Loucy (cell line): ENCODE results near the gene MAD1L1.

Experiments used
- H2AFZ ChIP-seq: fragments of 200-600 bp; sonication (generic); 2 replicates; pipeline ENCODE4 v1.6.0; 2016; ENCODE audit warnings: antibody characterized with exemption, mild to moderate bottlenecking, low read length, moderate library complexity
- H3F3A ChIP-seq: fragments of 200-600 bp; 2 replicates; pipeline ENCODE4 v1.6.0; 2016; ENCODE audit warnings: antibody characterized with exemption, low read depth, mild to moderate bottlenecking
- H3K27me3 ChIP-seq: fragments of 200-600 bp; sonication (generic); 2 replicates; pipeline ENCODE4 v1.6.1; 2014; ENCODE audit warnings: low read length, mild to moderate bottlenecking; ENCODE audit not compliant: insufficient read depth, poor library complexity, severe bottlenecking
- H3K36me3 ChIP-seq: fragments of 200-600 bp; sonication (generic); 2 replicates; pipeline ENCODE4 v1.6.1; 2016; ENCODE audit warnings: low read length; ENCODE audit not compliant: insufficient read depth
- H3K4me1 ChIP-seq: fragments of 200-600 bp; sonication (generic); 2 replicates; pipeline ENCODE4 v1.5.1; 2014; ENCODE audit warnings: low read length, mild to moderate bottlenecking; ENCODE audit not compliant: insufficient read depth, poor library complexity, severe bottlenecking
- H3K4me2 ChIP-seq: fragments of 200-600 bp; sonication (generic); 2 replicates; pipeline ENCODE4 v1.6.0; 2014; ENCODE audit warnings: antibody characterized with exemption, low read length, low read depth, mild to moderate bottlenecking; ENCODE audit not compliant: poor library complexity, severe bottlenecking
- H3K4me3 ChIP-seq: fragments of 200-600 bp; sonication (generic); 2 replicates; pipeline ENCODE4 v1.5.1; 2014; ENCODE audit warnings: low read length, mild to moderate bottlenecking, mixed read lengths; ENCODE audit not compliant: poor library complexity, severe bottlenecking
- H3K79me2 ChIP-seq: fragments of 200-600 bp; sonication (generic); 2 replicates; pipeline ENCODE4 v1.6.1; 2014; ENCODE audit warnings: low read length; ENCODE audit not compliant: insufficient read depth
- H3K9ac ChIP-seq: fragments of 200-600 bp; sonication (generic); 2 replicates; pipeline ENCODE4 v1.6.0; 2014; ENCODE audit warnings: mild to moderate bottlenecking, low read depth, low read length, moderate library complexity; ENCODE audit not compliant: poor library complexity, severe bottlenecking
- H3K9me2 ChIP-seq: fragments of 200-600 bp; sonication (generic); replicated peaks from 2 replicates; pipeline ENCODE4 v1.6.1; 2016; ENCODE audit warnings: low read depth, low read length, mixed read lengths
- H3K9me3 ChIP-seq: fragments of 200-600 bp; sonication (generic); 2 replicates; pipeline ENCODE4 v1.6.1; 2014; ENCODE audit warnings: mild to moderate bottlenecking, antibody characterized with exemption, low read length, low read depth; ENCODE audit not compliant: insufficient read depth
- H4K20me1 ChIP-seq: fragments of 200-600 bp; sonication (generic); 2 replicates; pipeline ENCODE4 v1.6.0; 2014; ENCODE audit warnings: antibody characterized with exemption, low read length, mild to moderate bottlenecking; ENCODE audit not compliant: insufficient read depth, poor library complexity, severe bottlenecking
- CTCF ChIP-seq: fragments of 200-600 bp; sonication (generic); conservative IDR thresholded peaks from 2 replicates; pipeline ENCODE4 v1.5.1; 2014; ENCODE audit warnings: mild to moderate bottlenecking, antibody characterized with exemption, low read length
- EZH2phosphoT487 ChIP-seq: fragments of 200-600 bp; IDR thresholded peaks from 2 replicates; pipeline ENCODE4 v1.6.1; 2018; ENCODE audit warnings: antibody characterized with exemption, mild to moderate bottlenecking, moderate library complexity, borderline replicate concordance

Gene MAD1L1

GRCh38 chr7:1814089-1814811, 418.5 kb downstream of the MAD1L1 start:
- Histone ChIP-seq H4K20me1 (peaks cover 8% of the 10 kb centered on the region), H3K79me2 (peaks cover 8% of the 10 kb centered on the region), H3K9me3 (no peaks in the 10 kb centered on the region), H3K4me3 (no peak overlapping the region), H3K36me3 (peaks cover 26% of the 10 kb centered on the region; the same call in 1 of the 2 replicates), H3K4me1 (peaks cover 10% of the 10 kb centered on the region), H3K4me2 (no peak overlapping the region), H2AFZ (no peak overlapping the region), H3K27me3 (no peaks in the 10 kb centered on the region), H3K9me2 (no peaks in the 10 kb centered on the region), H3K9ac (no peak overlapping the region), H3F3A (no peaks in the 10 kb centered on the region)
- no peak for TF ChIP-seq EZH2phosphoT487
- TF ChIP-seq CTCF, result no peak

- Histone ChIP-seq H3K36me3 (peaks cover 26% of the 10 kb centered on the region; the same call in 1 of the 2 replicates), H3K4me1 (peaks cover 3% of the 10 kb centered on the region), H3K27me3 (no peaks in the 10 kb centered on the region)
These were observed 419.2 kb downstream of the MAD1L1 start for GRCh38 chr7:1813394-1814088.

More at GRCh38 chr7:1813394-1814088, 419.2 kb downstream of the MAD1L1 start:
- peaks cover 1% of the 10 kb centered on the region for H4K20me1 ChIP-seq
- no peak overlapping the region for H3K4me2 ChIP-seq
- H3K9ac ChIP-seq, result no peak overlapping the region
- no peaks in the 10 kb centered on the region for H3K9me3 ChIP-seq
- H2AFZ ChIP-seq, result no peak overlapping the region
- no peaks in the 10 kb centered on the region for H3F3A ChIP-seq
- no peak for TF ChIP-seq CTCF
- TF ChIP-seq EZH2phosphoT487, result no peak
- H3K9me2 ChIP-seq, result no peaks in the 10 kb centered on the region
- H3K79me2 ChIP-seq, result peaks cover 1% of the 10 kb centered on the region; the same call in 1 of the 2 replicates
- no peak overlapping the region for H3K4me3 ChIP-seq
